GM19239 (cell line): ENCODE results near the gene CTRB2.
"Not testable (repeated sequence)": the region's sequence is repeated elsewhere in the genome, so short reads cannot be mapped to it uniquely, and the experiment has no call there.

Experiments used
- DNase-seq: peaks from one replicate; pipeline ENCODE4 v3.0.0; 2011; ENCODE audit warnings: low spot score; ENCODE audit not compliant: insufficient read length
- FAIRE-seq: peaks from 2 replicates; lab custom pipeline; 2011; peaks lifted over from hg19 to GRCh38; lab: Jason Lieb, UNC

CTRB2 gene

DNA sequence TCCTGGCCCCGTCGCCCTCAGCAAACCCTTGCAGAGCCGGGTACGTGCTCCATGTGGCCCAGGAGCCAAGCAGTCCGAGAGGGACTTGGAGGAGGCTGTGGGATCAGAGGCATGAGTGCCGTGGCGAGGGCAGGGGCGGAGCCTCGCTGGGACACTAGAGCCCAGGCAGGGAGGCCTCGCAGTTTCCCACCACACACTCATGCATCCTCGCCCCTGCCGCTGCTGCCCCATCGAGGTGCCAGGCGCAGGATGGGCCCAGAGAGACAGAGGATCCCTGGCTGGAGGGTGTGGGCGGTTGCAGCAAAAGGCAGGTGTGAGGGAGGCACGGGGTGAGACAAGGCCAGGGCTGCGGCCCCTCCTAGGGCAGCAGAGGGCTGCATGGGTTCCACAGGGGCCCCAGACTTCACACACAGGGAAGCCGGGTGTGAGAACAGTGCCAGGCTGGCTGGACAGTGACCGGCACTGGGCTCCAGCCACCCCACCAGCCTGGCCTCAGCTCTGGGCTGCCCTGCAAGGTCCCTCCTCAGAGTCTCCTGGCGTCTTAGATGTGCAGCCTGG is 36.8 kb upstream of the CTRB2 start:
- FAIRE-seq (no peak), DNase-seq (no peak)

DNA sequence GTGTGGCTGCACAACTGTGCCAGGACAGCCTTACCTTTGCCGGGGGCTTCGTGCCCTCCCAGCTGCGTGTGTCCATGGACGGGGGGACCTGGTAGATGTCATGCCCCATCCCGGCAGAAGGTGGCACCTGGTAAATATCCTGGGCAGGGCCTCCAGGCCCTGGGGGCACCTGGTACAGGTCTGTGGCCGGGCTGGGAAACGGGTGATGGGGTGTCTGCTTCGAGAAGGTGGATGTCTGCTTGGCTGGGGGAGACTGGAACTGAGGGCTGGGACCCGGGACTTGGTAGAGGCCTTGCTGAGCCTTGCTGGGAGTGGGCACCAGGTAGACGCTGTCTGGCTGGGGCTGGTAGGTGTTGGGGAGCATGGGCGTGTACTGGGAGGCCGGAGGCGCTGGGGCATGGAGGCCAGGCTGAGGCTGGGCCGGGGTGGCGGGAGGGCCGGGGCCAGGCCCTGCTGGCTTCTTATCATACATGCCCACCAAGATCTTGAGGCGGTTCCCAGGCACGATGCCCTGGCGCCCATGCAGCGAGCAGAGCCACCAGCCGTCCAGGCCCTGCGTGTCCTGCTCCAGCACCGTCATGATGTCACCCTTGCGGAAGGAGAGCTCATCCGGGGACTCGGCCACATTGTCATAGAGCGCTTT is 35.6 kb upstream of the CTRB2 start:
- not testable (repeated sequence) for FAIRE-seq, DNase-seq

DNA sequence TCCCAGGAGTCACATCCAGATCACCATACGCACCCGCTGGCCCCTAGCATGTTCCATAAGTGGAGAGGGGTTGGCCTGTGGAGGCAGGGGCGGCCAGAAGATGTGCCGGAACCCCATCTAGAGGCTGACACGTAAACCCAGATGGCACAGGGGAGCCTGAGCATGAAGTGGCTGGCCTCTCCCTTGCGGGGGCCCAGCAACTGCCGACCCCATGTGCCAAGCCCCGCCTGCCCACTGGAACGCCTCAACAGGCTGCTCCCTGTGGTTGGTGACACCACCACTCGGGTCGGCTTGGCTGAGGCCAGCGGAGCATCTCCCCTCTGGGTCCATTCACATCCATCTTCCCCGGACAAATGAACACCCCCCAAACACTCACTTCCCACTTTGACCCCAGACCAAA is 35.0 kb upstream of the CTRB2 start:
- FAIRE-seq: no peak
- no peak for DNase-seq

DNA sequence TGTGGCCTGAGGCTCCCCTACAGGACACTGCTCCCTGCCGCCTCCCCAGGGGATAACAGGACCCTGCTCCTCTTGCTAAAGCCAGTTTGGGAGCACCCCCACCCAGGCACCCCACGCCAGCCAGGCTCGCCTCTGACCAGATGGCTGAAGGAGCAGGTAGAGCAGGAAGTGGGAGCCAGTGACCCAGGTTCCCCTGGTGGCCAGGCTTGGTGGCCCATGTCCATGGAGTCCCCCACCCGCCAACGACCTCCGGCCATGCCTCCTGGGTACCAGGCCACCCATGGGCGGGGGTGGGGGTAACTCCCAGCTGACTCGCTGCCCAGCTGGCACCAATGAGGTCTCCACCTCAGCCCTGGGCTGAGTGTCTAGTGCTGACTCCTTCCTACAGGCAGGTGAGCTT is 34.5 kb upstream of the CTRB2 start:
- FAIRE-seq: no peak

DNA sequence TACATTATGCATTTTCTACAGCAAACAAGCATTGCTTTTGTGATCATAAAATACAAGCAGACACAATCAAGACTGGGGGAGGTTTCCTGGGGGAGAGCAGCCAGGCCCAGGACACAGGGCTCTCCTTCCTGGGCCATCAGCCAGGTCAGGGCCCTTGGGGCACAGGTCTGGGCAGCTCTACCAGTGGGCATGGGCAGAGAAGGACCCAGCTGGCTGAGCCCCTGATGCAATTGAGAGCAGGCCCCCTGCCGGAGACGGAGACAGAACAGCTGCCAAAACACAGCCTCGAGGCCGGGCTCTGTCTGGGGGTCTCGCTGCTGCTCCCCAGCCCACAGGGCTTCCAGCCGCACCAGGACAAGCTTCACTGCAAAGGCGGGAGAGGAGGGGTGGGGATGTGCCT is 33.7 kb upstream of the CTRB2 start:
- FAIRE-seq, DNase-seq: not testable (repeated sequence)

More for the DNA sequence above, 34.5 kb upstream of the CTRB2 start:
- DNase-seq: no peak

DNA sequence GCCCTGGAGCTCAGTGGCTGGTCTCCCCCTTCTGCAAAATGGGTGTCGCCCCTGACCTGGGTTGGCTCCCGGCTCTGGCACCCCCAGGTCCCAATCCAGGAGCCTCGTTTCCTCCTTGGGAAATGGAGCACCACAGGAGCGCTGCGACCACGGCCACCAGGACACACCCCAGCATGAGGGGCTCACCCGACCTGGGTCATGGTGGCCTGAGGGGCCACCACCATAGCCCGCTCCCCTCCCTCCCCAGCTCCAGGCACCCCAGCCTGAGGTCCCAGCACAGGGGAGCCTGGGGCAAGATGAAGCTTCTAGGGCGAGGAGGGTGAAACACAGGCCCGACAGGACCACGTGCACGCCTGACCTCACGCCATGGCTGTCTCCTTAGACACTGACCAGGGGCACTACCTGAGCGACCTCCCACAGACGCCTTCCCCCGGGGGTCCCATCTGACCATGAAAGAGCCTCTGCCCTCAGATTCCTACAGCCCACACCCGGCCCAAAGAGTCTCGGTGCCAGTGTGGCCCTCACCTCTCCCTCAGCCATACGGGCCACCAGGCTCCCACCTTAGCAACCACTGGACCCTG is 32.7 kb upstream of the CTRB2 start:
- FAIRE-seq: no peak
- DNase-seq: no peak

DNA sequence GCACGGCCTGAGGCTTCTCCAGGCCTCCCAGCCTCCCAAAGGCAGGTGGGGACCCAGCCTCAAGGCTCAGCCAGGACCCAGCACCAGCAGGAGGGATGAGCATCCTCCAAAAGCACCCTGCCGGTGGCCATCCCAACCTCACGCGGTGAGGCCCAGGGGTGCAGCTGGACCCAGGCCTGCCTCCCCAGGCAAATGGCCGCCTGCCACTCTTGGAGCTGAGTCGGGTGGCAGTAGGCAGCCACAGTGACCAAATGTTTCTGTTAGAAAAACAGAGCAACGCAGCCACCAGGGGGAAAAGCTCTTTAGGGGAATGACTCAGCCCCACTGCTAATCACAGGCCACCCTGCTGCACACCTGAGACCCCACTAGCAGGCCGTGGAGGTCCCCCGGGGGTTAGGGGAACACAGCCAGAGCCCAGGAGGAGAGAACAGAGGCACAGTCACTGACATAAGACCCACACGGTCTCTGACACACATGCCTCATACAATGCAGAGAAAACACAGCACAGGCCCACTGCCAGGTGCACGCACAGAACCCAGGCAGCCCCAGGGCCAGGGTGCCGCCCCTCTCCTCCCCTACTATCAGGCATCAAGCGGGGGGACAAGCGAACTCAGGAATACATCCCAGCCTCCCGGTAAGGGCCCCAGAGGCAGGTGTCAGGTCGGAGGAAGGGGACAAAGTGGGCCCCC is 32.0 kb upstream of the CTRB2 start:
- no peak for DNase-seq
- no peak for FAIRE-seq

DNA sequence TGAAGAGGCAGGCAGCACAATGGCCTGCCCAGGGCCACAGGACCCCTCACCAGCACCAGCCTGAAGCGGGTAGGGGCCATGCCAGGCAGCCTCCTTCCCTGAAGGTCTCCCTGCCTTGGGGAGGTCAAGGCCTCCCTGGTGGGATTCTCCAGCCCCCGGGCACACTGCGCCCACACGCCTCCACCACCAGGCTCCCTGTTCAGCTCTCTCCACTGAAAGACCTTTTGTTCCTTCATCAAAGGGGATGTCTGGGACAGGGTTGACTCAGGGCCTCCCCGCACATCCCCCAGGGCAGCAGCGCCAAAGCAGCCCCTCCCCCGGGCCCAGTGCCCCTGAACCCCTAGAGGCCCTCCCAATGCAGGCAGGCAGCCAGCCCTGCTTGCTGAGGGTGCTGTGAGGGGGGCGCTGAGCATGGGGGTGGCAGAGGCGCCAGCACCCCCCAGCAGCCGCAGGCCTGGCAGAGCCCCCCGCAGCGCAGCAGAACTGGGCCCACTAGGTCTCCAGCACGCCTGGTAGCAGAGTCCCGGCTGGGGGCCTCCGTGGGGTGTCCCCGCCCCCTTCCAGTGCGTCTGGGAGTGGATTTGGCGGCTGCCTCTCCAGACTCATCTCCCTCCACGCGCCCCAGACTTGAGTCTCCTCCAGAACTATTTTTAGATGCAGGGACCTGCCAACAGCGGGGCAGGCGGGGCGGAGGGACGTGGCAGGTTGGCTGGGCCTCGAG is 31.3 kb upstream of the CTRB2 start:
- no peak for DNase-seq
- no peak for FAIRE-seq

DNA sequence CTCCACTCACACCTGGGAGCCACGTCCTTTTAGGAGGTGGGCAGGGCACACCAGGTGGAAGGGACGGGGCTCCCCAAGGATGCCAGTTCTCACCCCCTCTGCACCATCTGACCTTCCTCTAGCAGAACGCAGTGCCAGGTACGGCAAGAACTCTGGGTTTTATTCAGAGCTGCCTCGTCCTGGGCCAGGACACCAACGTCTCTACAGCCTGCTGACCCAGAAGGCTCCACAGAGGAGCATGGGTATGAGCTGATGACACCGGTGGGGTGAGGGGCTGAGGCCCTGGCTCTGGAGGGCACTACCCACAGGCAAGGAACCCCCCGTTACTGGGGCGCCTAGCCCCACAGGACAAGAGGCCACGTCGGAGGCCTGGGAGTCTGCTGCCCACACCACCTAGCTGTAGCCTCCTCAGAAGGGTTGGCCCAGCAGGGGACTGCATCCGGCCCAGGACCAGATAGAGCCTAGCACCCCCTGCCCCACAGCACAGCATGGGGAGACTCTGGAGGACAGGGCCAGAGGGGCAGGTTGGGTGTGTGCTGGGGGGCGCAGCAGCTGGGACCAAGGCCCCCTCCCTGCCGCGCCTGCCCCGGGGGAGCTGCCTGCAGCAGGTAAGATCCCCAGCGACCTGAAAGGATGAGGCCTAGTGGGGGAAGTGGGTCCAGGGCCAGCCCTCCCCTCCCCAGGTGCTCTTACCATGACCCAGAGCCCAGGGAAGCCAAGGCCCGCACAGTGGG is 30.6 kb upstream of the CTRB2 start:
- FAIRE-seq: no peak
- DNase-seq: no peak

DNA sequence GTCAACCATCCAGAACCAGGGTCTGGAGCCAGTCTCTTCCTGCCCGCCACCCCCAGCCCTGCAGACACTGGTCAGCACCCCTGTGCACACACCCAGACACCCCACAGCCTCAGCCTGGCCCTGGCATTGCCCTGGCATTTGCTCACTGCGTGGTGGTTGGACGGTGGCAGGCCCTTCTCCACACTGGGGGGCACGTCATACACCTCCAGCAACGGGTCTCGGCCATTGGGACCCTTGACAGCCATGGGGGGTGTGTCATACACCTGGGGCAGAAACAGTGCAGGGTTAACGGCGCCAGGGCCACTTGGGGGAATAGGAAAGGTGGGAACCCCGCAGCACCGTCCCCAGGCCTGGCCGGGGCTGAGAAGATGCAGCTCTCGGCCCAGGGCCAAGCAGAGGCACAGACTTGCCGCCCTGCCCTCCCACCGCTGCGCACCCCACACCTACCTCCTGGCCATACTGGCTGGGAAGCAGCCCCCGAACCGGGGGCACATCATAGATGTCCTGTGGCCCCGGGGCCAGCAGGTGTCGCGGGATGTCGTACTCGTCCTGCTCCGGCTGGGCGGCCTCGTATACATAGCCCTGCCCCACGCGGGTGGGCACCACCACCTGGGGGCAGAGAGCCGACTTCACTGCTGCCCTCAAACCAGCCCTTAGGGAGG is 29.9 kb upstream of the CTRB2 start:
- no peak for FAIRE-seq
- DNase-seq: no peak

DNA sequence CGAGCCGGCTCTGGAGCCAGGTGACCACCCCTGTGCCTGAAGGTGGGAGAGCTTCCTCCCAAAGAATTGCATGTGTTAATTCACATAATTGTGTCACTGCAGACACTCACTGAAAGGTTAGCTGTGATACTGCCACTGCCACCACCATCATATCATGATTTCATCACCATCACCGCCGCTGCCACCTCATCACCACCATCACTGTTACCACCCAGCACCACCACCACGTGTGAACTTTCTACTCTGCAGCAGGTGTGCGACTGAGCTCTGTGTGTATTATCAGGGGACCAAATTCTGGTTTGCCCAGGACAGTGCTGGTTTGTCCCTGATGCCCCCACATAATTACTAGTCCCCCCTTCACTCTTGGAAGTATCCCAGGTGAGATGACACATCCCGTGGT is 29.3 kb upstream of the CTRB2 start:
- FAIRE-seq (no peak), DNase-seq (no peak)

DNA sequence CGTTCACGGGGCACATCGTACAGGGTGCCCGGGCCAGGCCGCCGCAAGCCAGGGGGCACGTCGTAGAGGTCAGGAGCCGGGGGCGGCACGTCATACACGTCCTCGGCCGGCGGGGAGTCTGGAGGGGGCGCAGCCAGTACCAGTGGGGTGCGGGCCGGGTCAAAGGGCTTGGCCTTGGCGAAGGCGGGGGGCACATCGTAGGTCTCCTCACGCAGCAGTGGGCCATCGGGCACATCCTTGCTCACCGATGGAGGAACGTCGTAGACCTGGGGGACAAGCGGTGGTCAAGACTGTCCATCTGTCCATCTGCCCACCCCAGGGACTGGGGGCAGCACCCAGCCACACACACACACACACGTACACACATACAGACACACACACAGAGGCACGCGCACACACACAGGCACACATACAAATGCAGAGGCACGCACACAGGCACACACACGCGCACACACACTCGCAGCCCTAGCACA is 28.8 kb upstream of the CTRB2 start:
- FAIRE-seq (no peak), DNase-seq (no peak)

DNA sequence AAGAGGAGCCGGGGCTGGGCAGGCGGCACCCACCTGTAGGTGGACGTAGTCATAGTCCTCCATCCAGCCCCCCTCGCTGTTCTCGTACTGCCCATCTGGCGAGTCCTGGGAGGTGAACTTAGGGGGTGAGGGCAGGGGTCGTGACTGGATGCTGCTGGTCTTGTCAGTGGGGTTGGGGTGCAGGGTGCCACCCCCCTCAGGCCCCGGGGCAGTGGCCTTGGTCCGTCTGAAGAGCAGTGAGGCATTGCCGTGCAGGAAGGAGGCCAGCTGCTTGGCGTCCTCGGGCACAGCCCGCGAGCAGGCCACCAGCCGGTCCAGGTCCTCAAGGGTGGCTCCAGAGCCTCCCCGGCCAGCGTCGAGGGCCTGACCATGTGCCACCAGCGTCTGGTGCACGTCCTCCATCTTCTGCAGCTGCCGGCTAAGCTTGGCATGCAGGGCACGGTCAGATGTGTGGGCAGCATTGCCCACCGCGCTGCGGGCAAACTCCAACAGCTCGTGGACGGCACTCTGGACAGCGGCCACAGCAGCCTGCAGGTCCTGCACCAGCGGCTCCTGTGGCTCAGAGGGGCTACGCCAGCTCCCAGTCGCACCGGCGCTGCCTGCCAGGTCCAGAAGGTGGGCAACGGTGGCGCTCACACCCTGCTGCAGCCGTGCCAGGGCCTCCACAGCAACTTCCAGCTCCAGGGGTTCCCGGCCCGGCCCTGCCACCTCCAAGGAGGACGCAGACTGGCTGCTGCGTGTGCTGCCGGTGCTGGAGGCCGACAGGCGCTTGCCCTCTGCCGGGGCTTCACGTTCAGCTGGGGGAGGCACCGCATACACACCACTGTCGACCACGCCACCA is 28.1 kb upstream of the CTRB2 start:
- DNase-seq (no peak), FAIRE-seq (no peak)

DNA sequence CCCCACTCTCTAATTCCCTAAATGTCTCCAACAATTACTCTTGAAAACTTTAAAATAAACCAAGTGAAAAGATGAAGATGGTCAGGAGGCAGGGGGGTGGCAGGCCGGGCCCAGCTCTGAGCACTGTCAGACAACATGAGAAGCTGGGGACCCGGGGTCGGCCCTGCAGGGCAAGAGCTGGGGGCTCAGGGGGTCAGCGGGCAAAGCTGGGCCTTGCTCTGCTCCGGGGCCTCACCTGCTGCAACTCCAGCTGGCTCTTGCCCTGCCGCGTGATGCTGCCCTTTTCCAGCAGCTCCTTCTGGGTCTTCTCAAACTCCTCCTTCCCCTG is 26.6 kb upstream of the CTRB2 start:
- FAIRE-seq (no peak), DNase-seq (no peak)

DNA sequence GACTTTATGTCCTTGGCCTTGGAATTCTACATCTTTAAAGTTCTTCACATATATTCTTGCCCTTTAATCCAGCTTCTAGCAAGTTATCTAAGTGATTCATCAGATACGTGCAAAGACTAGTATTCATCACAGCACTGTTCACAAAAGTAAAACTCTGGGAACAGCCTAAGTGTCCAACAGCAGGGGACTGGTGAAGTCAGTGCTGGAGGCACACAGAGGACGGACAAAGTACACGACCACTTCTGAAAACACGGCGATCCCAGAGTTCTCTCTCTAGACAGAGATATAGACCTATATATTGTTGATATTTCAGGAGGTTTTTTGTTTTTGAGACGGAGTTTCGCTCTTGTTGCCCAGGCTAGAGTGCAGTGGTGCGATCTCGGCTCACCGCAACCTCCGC is 24.6 kb upstream of the CTRB2 start:
- DNase-seq (no peak), FAIRE-seq (no peak)

DNA sequence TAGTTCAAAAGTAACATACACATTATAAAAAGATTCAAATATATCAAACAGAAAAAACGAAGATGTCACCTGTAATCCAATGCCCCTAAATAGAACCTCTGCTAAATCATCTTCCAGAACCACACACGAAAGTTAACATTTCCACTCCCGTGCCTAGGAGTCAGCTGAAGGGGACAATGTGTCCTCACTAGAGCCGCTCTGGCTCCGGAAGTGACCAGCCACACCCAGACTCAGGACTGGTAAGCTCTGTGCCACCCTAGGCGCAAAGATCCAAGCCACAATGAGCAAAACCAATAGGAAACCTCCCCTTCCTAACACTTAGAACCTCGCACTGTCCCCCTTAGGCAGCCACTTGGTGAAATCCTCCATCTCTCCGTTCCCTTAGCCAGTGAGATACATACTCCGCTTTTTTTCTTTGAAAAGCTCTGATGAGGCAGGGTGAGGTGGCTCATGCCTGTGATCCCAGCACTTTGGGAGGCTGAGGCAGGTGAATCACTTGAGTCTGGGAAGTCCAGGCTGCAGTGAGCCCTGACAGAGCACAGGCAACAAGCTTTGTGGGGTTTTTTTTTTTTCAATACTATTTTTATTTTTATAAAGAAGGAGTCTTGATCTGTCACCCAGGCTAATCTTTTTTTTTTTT is 23.6 kb upstream of the CTRB2 start:
- FAIRE-seq: no peak

DNA sequence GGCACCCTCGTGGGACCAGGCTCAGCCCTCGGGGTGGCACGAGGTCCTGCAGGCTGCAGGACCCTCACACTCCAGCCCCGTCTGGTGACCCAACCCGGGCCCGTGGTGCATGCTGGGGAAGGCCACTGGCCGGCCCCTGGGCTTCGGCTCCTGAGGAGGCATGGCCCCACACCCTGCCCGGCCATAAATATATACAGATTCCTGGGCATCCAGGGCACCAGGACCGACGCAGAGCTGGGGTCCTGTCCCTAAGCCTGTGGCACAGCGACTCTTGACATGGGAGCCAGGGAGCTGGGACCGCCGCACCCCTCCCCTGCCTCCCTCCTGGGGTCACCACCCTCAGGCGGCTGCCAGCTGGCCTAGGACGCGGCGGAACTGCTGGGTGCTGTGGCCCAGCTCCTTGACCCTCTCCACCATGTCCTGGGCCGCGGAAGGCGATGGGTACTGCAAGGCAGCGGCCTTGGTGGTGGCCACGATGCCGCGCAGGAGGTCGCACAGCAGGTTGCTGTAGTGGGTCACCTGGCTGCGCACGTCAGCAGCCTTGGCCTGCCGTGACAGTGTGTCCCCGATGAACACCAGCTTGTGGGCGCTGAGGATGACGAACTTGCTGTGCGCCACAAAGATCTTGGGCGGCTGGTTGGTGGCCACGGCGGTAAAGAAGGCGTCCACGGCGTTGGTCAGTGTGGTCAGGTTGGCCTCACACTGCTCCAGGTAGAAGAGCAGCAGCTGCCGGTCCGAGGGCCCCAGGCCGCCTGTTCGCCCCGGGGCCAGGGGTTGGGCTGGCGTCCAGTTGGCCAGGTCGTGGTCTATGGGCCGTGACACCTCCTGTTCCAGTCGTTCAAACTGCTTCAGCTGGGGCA is 22.4 kb upstream of the CTRB2 start:
- FAIRE-seq: no peak
- DNase-seq: no peak

More for the DNA sequence above, 23.6 kb upstream of the CTRB2 start:
- DNase-seq: no peak
